Measurements from ENCODE around the gene XCL1. TPM values are rescaled to one million over a fixed set of nuclear protein-coding genes. Genes with fewer than 3 reads are reported as not detected.

XCL1 gene
- total RNA-seq, 1 experiment from 2014 or later = not detected

GRCh38 chr1:168551688-168552087 lies 24.7 kb upstream of the XCL1 start:
- ChIA-PET POLR2A (ENCODE audit: unreplicated experiment) (no interaction called here), CTCF (no interaction called here)
- no peak overlapping the region for H3K9ac ChIP-seq (ENCODE audit: low read length)
- peak; percentile 34 for DNase-seq
- H4K20me1 ChIP-seq (ENCODE audit: low read length) = no peaks in the 10 kb centered on the region
- H3F3A ChIP-seq (ENCODE audit: low read length, unreplicated experiment) = no peaks in the 10 kb centered on the region
- no peaks in the 10 kb centered on the region for H3K9me3 ChIP-seq (ENCODE audit: low read length)
- intact Hi-C loops (cut with micrococcal nuclease) = no loop called here
- no peak overlapping the region for H3K4me2 ChIP-seq (ENCODE audit: low read length)
- no peaks in the 10 kb centered on the region for H3K9me2 ChIP-seq (replicated peaks; ENCODE audit: low read length)
- no peak overlapping the region for H2AFZ ChIP-seq (ENCODE audit: low read length)
- no peak for ATAC-seq
- no peaks in the 10 kb centered on the region for H3K27me3 ChIP-seq (ENCODE audit: low read length)
- BruUV-seq (replicated peaks) = no TSS peak
- no peak overlapping the region for H3K4me3 ChIP-seq (ENCODE audit: low read length)
- H3K4me1 ChIP-seq (ENCODE audit: insufficient read depth, low read length) = 0 out of 2 replicates have a peak, but pooled peaks cover 4% of the 10 kb centered on the region
- no peaks in the 10 kb centered on the region for H3K36me3 ChIP-seq (ENCODE audit: low read depth, low read length)
- H3K27ac ChIP-seq (ENCODE audit: low read length) = no peak overlapping the region
- H3K79me2 ChIP-seq (ENCODE audit: low read length) = no peaks in the 10 kb centered on the region
- TF ChIP-seq EZH2 (IDR thresholded peaks at IDR 0.05; ENCODE audit: low read length, unreplicated experiment) (no peak), CTCF (conservative IDR thresholded peaks at IDR 0.05; ENCODE audit: low read depth, low read length) (no peak), EZH2phosphoT487 (IDR thresholded peaks at IDR 0.05; ENCODE audit: borderline replicate concordance, low read length) (no peak)

GRCh38 chr1:168552961-168553360 lies 23.4 kb upstream of the XCL1 start:
- no peak overlapping the region for H3K4me2 ChIP-seq (ENCODE audit: low read length)
- peaks cover 8% of the 10 kb centered on the region; the same call in 1 of the 2 replicates for H3K4me1 ChIP-seq (ENCODE audit: insufficient read depth, low read length)
- H3F3A ChIP-seq (ENCODE audit: low read length, unreplicated experiment) = no peaks in the 10 kb centered on the region
- no peaks in the 10 kb centered on the region for H3K36me3 ChIP-seq (ENCODE audit: low read depth, low read length)
- H3K9me2 ChIP-seq (replicated peaks; ENCODE audit: low read length) = no peaks in the 10 kb centered on the region
- no peak for ATAC-seq
- DNase-seq = no peak
- no peak for TF ChIP-seq EZH2 (IDR thresholded peaks at IDR 0.05; ENCODE audit: low read length, unreplicated experiment)
- TF ChIP-seq CTCF (conservative IDR thresholded peaks at IDR 0.05; ENCODE audit: low read depth, low read length) = no peak
- no peak for TF ChIP-seq EZH2phosphoT487 (IDR thresholded peaks at IDR 0.05; ENCODE audit: borderline replicate concordance, low read length)
- intact Hi-C loops (cut with micrococcal nuclease) = no loop called here
- no peak overlapping the region for H3K9ac ChIP-seq (ENCODE audit: low read length)
- no peaks in the 10 kb centered on the region for H3K27me3 ChIP-seq (ENCODE audit: low read length)
- H2AFZ ChIP-seq (ENCODE audit: low read length) = no peak overlapping the region
- no peaks in the 10 kb centered on the region for H4K20me1 ChIP-seq (ENCODE audit: low read length)
- H3K9me3 ChIP-seq (ENCODE audit: low read length) = no peaks in the 10 kb centered on the region
- CTCF ChIA-PET = no interaction called here
- no peaks in the 10 kb centered on the region for H3K79me2 ChIP-seq (ENCODE audit: low read length)
- H3K4me3 ChIP-seq (ENCODE audit: low read length) = no peak overlapping the region
- POLR2A ChIA-PET (ENCODE audit: unreplicated experiment) = no interaction called here
- no TSS peak for BruUV-seq (replicated peaks)
- H3K27ac ChIP-seq (ENCODE audit: low read length) = no peak overlapping the region

- ChIA-PET CTCF (no interaction called here), POLR2A (ENCODE audit: unreplicated experiment) (no interaction called here)
- Histone ChIP-seq H3K4me2 (ENCODE audit: low read length) (no peak overlapping the region), H3K27me3 (ENCODE audit: low read length) (no peaks in the 10 kb centered on the region), H3F3A (ENCODE audit: low read length, unreplicated experiment) (no peaks in the 10 kb centered on the region), H3K79me2 (ENCODE audit: low read length) (no peaks in the 10 kb centered on the region), H3K9me3 (ENCODE audit: low read length) (no peaks in the 10 kb centered on the region), H2AFZ (ENCODE audit: low read length) (no peak overlapping the region), H3K4me1 (ENCODE audit: insufficient read depth, low read length) (peaks cover 8% of the 10 kb centered on the region; the same call in 1 of the 2 replicates), H3K4me3 (ENCODE audit: low read length) (no peak overlapping the region), H3K36me3 (ENCODE audit: low read depth, low read length) (no peaks in the 10 kb centered on the region), H3K9ac (ENCODE audit: low read length) (no peak overlapping the region), H3K27ac (ENCODE audit: low read length) (no peak overlapping the region), H4K20me1 (ENCODE audit: low read length) (no peaks in the 10 kb centered on the region), H3K9me2 (replicated peaks; ENCODE audit: low read length) (no peaks in the 10 kb centered on the region)
- BruUV-seq (replicated peaks) = no TSS peak
- intact Hi-C loops (cut with micrococcal nuclease) = no loop called here
- TF ChIP-seq CTCF (conservative IDR thresholded peaks at IDR 0.05; ENCODE audit: low read depth, low read length) = no peak
- TF ChIP-seq EZH2phosphoT487 (IDR thresholded peaks at IDR 0.05; ENCODE audit: borderline replicate concordance, low read length) = no peak
- TF ChIP-seq EZH2 (IDR thresholded peaks at IDR 0.05; ENCODE audit: low read length, unreplicated experiment) = no peak
- ATAC-seq = no peak
- DNase-seq = no peak
Measured at GRCh38 chr1:168553680-168554553, 22.5 kb upstream of the XCL1 start.

Data from PC-3 (cell line).